Stimulated activated CD4-positive, alpha-beta T cell treated with anti-CD3 and anti-CD28 coated beads, TNF-alpha, amount 100 ng/mL, for 24 hours (primary cell): ENCODE measurements around the gene ZFP42.
"Not testable (repeated sequence)": the region's sequence is repeated elsewhere in the genome, so short reads cannot be mapped to it uniquely, and the experiment has no call there.

Experiments used
- DNase-seq, 3 experiments: peaks; one replicate each; pipeline ENCODE4 v3.0.0-alpha.2; 2020; ENCODE audit warnings: low read depth in 3 of 3

Gene ZFP42

DNA sequence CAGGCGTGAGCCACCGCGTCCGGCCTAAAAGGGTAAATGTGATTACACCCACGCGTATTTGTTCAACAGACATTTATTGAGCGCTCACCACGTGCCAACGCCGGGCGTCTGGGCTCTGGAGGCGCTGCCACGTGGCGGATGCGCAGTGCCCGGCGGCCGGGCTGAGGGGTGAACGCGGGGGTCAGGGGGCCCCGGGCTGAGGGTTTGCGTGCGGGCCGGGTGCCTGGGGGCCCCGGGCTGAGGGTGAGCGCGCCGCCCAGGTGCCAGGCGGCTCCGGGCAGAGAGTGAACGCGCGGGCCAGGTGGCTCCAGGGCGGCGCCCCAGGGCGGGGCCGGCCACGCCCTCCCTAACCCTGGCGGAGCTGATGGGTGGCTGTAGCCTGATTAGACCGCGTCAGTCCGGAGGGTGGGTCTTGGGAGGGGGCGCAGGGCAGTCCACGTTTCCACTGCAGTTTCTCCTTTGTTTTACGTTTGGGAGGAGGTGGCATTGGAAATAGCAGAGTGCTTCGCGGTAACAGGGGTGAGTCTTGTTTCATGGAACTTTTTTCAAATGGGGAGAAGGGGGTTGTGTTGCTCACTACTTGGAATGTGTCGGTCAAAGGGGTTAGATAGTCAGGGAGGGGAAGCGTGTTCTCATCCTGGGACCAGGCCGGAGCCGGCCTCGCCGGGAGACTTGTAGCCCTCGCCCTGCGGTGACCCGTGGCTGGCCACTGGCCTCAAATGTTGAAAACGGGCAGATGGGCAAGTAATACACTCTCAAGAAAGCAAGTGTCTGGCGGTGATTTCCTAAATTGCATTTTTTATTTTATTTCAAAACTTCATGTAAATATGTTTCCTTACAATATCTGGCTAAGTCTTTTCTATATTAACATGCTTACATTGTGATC, at the start of gene ZFP42:
Gene ZFP42, plus strand, starts transcription at position 450 of the 886 bp plus-strand sequence. CDS start 7,037 bp downstream, outside the sequence.
- DNase-seq: no peak

DNA sequence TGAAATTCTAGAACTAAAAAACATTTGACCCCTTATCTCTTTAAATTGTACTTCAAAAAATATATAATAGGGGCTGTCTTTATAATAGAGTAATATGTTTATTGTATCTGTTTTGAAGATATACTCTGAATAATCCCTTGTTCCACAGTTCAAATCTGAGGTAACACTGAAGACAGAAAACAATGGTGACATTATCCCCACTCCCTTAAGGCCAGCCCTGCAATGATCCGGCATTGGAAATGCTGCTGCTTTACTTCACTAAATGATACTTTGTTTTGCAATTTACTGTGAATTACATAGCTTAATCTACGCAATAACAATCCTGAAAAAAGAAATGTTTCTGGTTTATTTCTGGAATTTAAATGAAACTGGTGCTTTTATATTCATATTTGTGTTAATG, 34.4 kb upstream of the ZFP42 start:
- DNase-seq: no peak

DNA sequence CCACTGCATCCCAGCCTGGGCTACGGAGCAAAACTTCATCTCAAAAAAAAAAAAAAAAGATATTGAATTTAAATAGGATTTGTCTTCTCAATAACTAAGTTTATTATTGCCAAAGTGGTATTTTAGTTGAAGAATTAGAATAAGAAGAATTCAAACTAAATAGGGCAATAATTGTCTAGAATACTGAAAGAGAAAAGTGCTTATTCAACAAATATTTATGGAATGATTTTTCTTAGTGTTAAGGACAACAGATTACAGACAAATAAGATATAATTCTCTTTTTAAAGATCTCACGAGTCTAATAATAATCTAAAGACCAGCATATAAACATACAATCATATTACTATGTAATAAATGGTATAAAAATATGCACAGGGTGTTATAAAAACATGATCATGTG, 33.6 kb upstream of the ZFP42 start:
- DNase-seq: no peak

DNA sequence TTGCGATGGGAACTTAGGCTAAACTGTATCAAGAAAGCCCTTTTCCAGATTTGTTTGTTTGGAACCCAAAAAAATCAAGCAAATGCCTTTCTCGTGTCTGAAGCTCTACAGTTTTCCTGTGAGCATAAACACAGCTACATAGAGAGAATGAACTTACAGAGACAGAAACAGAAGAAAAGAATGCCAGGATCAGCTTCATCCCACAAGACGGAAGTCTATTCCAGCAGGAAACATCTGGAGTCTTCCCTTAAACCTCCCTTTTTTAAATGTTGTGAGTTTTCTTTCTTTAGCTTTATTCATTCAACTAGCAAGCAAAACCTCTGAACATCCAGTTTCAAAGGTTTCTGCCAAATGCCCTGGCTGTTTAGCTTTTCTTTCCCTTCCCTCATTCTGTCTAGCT, 32.6 kb upstream of the ZFP42 start:
- DNase-seq: no peak

DNA sequence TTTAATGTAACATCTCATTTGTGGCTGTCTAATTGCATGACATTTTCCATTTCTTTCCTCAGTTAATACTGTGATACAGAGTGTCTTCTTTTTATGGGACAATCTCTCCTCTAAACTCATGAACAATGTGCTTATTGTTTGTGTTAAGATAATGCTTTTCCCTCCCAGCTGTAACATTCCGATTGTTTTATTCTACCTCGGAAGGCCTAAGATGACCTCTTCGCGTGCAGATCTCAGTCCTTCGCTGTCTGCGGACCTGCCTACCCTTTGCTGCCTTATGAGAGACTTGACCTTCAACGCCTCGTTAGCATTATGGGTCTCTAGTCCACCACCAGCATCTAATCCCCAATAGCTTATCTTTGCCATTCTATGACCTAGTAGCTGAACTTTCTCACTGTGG, 29.8 kb upstream of the ZFP42 start:
- DNase-seq: no peak

DNA sequence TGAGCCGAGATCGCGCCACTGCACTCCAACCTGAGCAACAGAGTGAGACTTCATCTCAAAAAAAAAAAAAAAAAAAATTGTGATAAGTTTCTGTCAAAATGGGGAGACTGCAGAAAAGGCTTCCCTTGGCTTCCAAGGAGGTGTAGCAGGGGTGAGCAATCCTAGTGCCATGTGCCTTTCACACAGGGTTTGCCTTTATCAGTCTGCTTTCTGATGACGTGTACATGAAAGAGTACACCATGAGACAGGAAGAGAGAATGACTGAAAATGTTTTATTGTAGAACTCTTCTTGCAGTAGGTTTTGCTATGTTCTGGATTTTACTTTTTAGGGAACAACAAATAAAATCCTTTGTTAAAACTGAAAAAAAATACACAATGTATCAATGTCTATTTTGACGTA, 23.4 kb upstream of the ZFP42 start:
- DNase-seq: no peak

DNA sequence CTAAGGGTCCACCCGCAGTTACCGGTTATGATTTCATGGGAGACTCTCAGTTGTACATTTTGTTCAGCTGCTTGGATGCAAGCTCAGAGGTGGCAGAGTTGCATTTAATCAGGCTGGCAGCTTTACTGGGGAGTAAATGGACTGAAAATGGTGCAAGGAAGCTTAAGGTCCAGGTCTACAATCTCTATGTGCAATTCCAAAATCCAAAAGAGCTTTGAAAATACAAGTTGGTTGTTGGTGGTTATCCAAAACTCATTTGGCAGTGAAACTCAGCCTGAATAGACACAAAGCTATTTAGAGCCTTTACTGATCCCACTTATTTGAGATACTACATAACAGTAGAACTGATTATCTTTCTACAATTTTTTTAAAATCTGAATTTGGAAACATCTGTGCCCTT, 11.8 kb upstream of the ZFP42 start:
- DNase-seq: no peak

DNA sequence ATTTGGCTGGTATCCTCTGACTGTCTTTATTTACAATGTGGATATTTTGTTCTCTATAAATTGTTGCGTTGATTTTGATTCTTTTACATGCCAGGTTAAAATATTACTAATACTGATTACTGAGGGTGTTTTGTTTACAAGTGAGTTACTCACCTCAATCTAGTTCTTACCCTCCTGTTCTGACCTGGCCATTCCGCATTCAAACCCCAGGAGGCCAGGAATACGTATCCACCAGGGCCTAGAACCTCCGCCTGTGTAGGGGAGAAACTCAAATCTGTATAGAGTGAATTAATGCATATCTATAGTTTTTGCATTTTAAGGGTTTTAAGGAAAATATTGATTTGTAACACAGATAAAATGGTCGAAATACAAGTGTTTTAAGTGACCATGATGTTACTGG, 2.6 kb upstream of the ZFP42 start:
- DNase-seq: no peak

DNA sequence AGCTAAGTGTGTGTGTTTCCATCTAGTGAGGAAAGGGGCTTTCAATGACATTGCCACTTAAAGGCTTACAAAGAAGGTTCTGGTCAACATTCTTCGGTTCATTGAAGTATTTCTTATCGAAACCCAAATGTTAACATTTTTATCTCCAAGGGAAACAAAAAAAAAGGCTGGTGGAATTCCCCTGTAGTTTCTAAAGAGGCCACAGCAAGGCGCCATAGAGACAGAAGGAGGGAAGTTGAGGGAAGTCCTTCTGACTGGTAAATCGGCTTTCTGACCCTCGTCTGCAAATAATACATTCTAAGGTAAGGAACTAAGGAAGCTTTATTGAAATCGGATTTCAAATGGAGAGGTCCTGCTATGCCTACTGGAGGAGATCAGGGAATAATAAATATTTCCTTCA, 1.7 kb upstream of the ZFP42 start:
- DNase-seq: no peak

DNA sequence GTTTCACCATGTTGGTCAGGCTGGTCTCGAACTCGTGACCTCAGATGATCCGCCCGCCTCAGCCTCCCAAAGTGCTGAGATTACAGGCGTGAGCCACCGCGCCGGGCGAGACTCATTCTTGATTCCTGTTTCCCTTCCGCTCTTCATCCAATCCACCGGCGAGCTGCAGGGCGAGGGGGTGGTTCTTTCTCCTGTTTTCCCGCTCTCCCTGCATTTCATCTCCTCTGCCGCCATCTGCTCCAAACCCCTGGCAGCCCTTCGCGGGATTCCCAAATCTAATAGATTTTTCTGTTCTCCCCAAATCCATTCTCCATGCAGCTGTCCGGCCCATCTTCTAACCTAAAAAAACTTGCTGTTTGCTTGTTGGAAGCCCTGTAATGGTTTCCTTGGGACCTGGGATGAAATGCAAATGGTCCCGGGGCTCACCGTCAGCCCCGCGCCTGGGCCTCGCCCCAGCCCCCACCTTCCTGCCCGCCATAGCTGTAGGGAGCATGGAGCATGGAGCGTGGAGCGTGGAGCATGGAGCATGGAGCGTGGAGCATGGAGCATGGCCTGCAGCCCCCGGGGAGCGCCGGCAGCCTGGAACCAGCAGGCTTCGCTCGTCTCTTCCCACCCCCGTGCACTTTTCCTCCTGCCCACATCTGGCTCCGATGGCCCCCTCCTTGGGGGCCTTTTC, 1.1 kb downstream of the ZFP42 start:
- no peak for DNase-seq

DNA sequence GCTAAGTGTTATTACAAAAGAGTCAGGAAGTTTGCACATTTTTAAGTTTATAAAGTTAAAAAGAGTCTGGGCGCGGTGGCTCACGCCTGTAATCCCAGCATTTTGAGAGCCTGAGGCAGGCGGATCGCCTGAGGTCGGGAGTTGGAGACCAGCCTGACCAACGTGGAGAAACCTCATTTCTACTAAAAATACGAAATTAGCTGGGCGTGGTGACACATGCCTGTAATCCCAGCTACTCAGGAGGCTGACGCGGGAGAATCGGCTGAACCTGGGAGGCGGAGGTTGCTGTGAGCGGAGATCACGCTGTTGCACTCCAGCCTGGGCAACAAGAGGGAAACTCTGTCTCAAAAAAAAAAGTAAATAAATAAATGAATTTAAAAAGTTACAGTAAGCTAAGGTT, 2.4 kb downstream of the ZFP42 start:
- not testable (repeated sequence) for DNase-seq

DNA sequence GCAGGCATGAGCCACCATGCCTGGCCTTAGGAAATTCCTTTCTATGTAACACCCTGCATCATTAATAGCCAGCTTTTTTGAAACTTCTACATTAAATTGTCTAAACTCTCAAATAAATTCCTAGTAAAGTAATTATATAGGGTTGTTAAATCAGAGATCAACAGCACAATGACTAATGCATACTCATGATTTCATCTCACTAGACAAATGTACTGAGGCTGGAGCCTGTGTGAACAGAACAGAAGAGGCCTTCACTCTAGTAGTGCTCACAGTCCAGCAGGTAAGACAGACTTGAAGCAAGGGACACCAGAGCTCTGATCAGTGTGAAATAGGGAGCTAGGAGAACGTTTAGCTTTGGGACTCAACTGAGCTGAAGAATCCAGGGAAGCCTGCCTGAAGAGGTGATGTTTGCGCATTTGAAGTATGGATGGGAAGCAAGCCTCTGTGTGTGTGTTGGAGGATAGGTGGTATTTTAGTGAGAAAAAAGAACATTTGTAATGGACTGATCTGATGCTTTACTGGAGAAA, 3.9 kb downstream of the ZFP42 start:
- DNase-seq: no peak

DNA sequence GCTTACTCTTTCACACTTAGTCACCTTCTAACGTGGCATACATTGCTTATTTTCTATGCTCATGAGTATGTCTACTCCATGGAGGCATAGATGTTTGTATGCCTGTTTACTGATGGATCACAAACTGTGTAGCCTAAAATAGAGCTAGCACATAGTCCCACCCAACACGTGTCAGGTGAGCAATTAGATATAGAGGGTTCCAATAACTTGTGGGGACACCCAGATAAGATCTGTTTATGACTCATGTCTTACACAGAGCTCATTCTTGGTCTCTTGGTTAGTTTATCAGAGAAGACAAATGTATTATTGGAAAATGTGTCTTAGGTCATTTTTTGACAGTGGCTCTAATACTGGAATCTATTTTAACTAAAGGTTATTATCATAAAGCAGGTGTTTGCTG, 6.8 kb downstream of the ZFP42 start:
- DNase-seq: no peak

DNA sequence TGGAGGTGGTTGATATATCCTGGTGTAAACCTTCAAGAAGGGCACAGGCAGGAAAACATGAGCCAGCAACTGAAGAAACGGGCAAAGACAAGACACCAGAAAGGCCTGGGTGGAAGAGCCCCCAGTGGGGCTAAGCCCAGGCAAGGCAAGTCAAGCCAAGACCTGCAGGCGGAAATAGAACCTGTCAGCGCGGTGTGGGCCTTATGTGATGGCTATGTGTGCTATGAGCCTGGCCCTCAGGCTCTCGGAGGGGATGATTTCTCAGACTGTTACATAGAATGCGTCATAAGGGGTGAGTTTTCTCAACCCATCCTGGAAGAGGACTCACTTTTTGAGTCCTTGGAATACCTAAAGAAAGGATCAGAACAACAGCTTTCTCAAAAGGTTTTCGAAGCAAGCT, 7.2 kb downstream of the ZFP42 start:
- DNase-seq: no peak

DNA sequence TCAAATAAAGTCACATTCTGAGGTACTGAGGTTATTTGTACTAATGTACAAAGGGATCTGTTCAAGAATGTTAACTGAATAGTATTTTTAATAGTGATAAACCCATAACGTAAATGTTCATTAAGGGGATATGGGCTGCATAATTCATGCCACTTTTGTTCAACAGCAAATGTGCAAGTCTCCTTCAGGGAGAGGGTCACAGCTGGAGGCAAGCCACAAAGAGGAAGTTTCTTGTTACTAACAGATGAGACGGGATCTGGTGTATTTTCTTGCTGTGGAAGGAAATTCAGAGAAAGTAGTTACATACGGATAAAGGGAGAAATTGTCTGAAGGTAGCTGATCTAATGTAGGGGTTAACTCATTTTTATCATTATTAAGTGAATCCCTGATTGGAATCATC, 10.0 kb downstream of the ZFP42 start:
- no peak for DNase-seq

DNA sequence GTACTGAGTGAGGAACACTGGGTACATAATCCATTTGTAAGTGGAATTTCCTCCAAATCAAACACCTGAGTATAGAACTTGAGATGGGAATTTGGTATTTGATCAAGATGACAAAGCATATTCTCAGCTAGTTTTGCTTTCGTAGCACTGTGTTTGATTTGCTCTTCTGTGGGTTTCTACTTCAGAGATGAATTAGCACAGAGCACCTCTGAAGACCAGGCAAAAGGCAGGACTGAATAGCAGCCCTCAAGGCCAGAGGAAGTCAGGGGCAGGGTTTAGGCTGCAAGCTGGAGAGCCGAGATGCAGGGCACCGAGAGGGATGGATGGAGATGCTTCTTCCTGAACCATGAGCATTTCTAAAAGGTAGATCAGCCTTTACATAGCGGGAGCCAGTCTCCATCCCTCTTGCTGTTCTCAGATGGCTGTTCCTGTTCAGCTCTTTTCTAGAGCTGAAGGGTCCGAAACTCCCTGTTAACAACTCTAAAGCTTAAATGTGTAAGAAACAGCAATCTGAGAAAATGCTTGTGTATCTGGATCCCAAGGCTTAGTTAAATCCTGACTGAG, 10.8 kb downstream of the ZFP42 start:
- no peak for DNase-seq

DNA sequence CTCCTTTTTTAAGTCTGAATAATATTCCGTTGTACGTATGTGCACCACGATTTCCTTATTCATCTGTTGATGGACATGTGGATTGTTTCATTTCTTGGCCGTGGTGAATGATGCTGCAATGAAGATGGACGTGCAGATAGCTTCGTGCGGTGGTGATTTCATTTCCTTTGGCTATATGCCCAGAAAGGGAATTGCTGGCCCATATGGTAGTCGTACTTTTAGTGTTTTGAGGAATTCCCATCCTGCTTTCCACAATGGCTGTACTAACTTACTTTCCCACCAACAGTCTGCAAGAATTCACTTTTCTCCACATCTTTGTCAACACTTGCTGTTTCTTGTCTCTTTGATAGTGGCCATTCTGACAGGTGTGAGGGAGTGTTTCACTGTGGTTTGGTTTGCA, 12.8 kb downstream of the ZFP42 start:
- DNase-seq: no peak

DNA sequence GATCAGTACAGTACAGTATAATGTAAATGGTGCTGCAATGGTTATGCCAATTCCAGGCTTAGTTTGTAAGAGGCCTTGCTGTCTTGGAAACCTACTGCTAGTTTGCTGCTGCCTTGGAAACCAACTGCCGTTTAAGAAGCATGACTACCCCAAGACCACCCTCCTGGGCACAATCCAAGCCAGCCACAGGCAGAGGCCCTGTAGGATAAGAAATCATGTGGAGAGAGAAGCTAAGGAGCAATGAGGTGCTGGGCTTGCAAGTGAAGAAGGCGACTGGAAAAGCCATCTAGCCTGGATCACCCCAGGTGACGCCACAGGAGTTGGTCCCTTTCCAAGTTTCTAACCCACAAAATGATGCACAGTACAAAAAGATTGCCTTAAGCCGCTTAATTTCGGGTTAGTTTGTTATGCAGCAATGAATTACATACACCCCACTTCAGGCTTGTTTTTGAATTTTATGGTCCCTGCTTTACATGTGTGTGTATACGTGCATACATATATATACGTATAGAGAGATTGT, 16.9 kb downstream of the ZFP42 start:
- no peak for DNase-seq

DNA sequence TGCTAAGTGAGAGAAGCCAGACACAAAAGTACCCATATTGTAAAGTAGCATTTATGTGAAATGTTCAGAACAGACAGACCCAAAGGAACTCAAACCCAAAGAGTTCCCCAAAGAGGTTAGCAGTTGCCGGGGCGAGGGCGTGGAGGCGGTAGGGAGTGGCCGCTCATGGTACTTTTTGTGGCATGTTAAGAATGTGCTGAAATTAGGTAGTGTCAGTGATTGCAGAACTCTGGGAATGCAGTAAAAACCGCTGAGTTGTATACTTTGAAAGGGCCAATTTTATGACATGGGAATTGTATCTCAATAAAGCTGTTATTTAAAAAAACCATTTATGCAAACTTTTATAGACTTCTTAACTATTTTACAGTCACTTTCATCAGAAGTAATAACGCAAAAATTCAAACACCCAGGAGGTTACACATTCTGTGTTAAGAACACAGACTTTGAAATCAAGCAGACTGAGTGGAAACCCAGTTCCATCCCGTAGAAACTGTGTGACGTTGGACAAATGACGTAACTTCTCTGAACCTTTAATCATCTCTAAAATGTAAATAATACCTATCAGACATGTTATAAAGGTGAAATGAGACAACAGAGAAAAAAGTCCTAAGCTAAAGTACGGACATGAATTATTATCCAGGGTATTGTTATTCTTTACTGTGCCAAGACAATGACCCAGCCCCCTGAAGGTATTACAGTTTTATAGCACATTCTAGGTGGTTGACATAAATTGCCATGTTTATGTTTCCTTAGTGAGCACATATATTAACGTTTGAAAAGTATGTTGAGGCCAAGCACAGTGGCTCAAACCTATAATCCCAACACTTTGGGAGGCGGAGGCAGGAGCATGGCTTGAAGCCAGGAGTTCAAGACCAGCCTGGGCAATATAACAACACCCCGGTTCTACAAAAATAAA, 19.7 kb downstream of the ZFP42 start:
- DNase-seq: no peak

DNA sequence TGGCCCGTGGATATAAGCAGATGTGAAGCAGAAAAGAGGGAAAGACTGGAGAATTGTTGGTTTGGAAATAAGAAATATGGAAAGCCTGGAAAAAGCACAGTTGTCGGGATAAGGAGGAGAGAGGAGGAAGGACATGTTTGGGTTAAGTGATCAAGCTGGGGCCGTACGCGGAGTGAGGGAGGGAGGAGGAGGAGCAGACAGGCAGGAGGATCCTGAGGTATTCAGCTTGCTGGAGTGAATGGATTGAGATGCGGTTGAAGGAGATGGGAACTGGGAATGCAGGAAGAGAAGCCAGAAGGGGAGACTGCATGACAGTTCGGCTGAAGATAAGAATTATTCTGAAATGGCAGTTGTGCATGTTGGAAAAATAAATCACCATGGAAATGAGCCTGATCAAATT, 21.2 kb downstream of the ZFP42 start:
- DNase-seq: no peak

DNA sequence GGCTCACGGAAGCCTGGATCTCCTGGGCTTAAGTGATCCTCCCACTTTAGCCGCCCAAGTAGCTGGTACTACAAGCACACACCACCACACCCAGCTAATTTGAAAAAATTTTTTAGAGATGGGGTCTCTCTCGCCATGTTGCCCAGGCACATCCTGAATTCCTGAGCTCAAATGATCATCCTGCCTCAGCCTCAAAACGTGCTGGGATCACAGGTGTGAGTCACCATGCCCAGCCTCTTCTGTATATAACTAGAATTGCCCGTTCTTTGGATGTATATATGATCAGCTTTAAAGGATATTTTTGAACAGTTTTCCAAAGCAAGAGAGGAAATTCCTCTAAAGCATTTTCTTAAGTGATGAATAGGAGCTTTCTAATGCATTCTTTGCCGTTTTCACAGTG, 22.7 kb downstream of the ZFP42 start:
- DNase-seq: no peak
